Epithelial cell of proximal tubule (primary cell): Measurements from ENCODE around the gene TEAD1. TPM values are rescaled to one million over a fixed set of nuclear protein-coding genes. Genes with fewer than 3 reads are reported as not detected.

Experiments used
- DNase-seq: peaks from one replicate; pipeline ENCODE4 v3.0.0-alpha.2; 2011; ENCODE audit warnings: low read depth
- H3K4me3 ChIP-seq: 2 replicates; pipeline ENCODE4 v1.5.1; 2011; ENCODE audit warnings: low read depth, mild to moderate bottlenecking, low read length
- total RNA-seq: library from RNA; depleted of rRNA; stranded (reverse); fragments of >200 nt; gene quantifications from 2 replicates; pipeline ENCODE4 v1.2.3, GENCODE V29; 2015
- TF ChIP-seq, protein P1 (sequence below): conservative IDR thresholded peaks from 2 replicates; pipeline ENCODE4 v1.5.1; 2012; ENCODE audit warnings: low read depth, mild to moderate bottlenecking, low read length

Gene TEAD1
- total RNA-seq, 1 donor from 2014 or later = 61.9 TPM

DNA sequence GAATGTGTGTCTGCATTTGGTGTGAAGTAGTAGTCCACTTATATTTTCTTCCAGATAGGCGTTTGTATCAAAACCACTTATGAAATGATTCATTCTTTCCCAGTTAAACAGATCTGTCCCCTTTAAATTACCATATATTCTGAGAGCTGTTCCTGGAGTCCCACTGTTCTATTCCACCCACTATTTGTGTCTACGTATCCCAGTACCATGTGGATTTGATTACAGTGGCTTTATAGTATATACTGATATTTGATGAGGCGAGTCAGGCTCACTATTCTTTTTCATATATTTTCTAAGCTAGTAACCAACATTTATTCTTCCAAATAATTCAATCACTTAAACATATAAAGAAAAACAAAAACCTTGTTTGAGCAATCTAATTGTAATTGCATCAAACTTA lies 253.0 kb downstream of the TEAD1 start:
- no peak for DNase-seq
- no peak overlapping the region for H3K4me3 ChIP-seq
- TF ChIP-seq, protein P1, sequence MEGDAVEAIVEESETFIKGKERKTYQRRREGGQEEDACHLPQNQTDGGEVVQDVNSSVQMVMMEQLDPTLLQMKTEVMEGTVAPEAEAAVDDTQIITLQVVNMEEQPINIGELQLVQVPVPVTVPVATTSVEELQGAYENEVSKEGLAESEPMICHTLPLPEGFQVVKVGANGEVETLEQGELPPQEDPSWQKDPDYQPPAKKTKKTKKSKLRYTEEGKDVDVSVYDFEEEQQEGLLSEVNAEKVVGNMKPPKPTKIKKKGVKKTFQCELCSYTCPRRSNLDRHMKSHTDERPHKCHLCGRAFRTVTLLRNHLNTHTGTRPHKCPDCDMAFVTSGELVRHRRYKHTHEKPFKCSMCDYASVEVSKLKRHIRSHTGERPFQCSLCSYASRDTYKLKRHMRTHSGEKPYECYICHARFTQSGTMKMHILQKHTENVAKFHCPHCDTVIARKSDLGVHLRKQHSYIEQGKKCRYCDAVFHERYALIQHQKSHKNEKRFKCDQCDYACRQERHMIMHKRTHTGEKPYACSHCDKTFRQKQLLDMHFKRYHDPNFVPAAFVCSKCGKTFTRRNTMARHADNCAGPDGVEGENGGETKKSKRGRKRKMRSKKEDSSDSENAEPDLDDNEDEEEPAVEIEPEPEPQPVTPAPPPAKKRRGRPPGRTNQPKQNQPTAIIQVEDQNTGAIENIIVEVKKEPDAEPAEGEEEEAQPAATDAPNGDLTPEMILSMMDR = no peak

DNA sequence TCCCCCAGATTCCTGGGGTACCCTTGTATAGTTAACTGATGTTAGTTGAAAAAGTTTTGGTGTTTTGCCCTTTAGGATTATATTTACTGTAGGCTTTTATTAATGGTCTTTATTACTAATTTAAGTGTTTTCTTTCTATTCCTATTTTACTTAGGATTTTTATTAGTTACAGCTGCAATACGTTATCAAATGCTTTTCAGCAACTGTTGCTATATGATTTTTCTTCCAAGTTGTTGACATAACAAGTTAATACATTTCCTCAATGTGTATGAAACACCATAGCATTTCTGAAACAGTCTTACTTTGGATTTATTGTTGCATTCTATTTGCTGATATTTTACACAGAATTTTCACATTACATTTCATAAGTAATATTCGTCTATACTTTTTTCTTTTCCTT lies 253.7 kb downstream of the TEAD1 start:
- TF ChIP-seq, protein P1 = no peak

DNA sequence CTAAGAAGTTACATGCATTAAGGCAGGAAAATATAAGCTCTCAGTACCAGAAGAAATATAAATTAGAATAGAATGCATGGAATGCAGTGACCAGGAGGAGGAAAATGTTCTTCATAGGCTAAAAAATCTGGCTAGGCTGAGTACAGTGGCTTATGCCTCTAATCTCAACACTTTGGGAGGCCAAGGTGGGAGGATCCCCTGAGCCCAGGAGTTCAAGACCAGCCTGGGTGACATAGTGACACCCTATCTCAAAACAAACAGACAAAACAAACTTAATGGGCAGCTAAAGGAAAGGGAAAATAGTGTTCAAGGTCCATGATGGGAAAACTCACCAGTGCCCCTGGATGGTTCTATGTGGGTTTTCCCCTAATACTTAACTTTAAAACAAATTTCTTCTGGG lies 256.6 kb downstream of the TEAD1 start:
- H3K4me3 ChIP-seq = no peak overlapping the region
- no peak for DNase-seq
- TF ChIP-seq, protein P1 = no peak

More for the DNA sequence above, 253.7 kb downstream of the TEAD1 start:
- no peak for DNase-seq
- no peak overlapping the region for H3K4me3 ChIP-seq

DNA sequence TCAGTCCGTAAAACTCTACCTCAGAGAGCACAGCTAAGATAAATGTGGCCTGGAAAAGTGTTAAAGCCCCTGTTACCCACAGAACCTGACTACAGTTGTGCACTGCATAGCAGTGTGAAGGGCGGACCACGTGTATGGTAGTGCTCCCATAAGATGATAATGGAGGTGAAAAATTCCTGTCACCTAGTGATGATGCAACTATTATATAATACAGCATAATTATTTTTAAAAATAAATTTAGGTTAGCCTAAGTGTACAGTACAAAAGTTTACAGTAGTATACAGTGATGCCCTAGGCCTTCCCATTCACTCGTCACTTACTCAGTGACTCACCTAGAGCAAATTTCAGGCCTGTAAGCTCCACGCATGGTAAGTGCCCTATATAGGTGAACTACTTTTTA lies 258.3 kb downstream of the TEAD1 start:
- TF ChIP-seq, protein P1 = no peak
- no peak for DNase-seq
- no peak overlapping the region for H3K4me3 ChIP-seq

DNA sequence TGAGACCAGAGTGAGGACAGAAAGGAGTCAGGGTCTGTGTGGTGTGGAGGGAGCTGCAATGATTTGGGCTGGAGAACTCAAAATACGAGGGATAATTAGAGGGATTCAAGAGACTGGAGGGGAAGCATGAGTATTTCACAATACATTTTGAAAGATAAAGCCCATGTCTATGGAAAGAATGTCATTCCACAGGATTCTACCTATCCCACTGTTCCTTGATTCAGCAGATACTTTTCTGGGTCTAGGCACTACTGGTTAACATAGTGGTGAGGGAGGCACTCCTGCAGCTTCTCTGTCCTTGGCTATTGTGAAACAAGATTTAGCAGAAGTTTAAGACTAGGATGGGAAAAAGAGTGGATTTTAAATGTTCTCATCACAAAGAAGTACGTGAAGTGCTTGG lies 262.0 kb downstream of the TEAD1 start:
- H3K4me3 ChIP-seq = no peak overlapping the region
- TF ChIP-seq, protein P1 = no peak
- DNase-seq = no peak

DNA sequence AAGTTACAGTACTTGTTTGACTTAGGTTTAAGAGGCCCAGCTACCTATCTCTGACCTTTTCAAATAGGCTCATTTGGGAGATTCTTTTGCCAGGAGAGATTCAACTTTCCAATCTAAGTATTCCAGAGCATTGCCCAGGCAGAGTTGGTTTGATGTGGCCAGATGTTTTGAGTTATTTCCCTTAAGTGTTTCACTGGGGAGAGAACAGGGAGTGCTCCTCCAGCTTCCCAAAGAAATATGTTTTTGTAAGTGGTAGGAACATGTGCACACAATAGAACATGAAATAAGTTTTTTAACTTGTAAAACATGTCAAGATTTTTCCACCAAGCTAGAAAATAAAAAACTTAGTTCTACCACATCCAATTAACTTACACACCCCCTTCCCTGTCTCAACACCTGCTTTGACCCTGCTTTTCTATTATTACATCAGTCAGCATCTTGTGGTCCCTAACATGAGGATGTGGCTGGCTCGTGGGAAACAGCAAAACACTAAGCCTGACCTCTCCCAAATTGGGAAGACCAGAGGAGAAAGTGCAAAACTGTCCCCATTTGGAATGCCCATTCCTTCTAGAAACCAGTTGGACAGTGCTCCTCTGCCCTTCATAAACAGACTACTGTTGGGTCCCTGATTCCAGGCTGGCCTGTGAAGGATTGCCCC lies 264.5 kb downstream of the TEAD1 start:
- DNase-seq = no peak
- no peak overlapping the region for H3K4me3 ChIP-seq
- TF ChIP-seq, protein P1 = no peak

DNA sequence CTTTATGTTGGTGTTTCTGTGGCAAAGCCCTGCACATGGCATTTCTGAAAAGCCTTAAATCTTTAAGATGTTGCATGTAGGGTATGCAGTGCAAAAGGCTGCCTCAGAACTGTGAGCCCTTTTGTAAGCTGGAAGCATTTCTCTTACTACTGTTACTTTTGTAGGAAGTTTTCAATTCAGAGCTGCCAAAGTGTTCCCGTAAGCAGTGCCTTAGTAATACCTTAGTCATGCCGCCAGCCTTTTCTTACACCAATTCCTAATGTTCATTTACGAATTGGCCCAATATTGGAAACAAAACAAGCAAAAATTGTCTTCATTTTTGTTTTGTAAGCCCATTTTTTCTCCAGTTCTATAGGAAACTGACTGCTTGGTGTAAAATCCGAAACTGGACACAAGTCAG lies 267.4 kb downstream of the TEAD1 start:
- H3K4me3 ChIP-seq = no peak overlapping the region
- TF ChIP-seq, protein P1 = no peak

More for the DNA sequence above, 267.4 kb downstream of the TEAD1 start:
- no peak for DNase-seq
